ENCODE results near the gene TIMP2.

TIMP2 gene

DNA sequence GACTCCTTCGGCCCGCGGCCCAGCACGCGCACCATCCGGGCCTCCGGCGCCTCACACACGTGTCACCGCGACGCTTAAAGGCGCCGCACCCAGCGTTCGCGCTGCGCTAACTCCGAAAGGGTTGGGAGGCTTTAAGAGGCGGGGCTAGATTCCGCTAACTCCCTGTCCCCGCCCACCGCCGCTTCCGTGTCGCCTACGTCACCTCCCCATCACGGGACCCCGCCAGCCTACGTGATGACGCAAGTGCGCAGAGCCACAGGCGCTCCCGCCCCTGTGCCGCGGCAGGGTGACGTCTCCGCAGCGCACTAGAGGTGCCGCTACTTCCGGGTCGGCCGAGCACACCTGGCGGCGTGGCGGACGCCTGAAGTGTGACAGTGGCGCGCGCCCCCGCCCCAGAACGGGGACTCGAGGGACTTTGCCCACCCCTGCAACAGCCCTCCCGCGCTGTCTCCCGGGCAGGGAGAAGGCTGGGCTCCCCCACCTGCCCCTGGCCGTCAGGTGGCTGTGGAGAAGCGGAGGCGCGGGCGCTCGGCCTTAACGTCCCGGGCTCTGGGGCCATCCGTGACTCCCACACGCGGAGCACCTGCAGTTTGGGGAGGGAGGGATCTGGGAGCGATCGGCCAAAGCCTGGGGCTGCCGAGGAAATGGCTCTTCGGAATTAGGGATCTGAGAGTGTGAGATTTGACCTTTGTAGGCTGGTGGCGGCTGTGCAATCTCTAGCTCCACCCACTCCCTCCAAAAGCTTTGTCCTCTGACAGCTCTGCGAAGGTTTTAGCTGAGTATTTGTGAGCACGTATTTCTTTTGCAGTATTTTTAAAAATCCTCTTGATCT, 84.2 kb downstream of the TIMP2 start, which contains the start of gene USP36:
USP36 (minus strand) TSS at position 35 of the 832 bp plus-strand sequence. CDS start 4,451 bp downstream, outside the sequence.
- in situ Hi-C loops (cut with HindIII; ENCODE audit: low sequenced_read_pairs): no loop called here

DNA sequence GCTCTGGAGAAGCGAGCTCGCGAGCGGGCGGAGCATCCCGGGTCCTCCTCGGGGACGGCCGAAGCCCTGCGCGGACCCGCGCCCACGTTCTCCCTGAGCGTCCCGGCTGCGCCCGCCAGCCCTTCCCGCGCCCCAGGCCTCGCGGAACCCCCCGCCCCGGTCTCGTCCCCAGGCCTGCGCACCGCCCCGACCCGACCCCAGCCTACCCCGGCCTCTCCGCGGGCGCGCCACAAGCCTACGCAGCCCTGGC, 84.7 kb downstream of the TIMP2 start:
- in situ Hi-C loops (cut with HindIII; ENCODE audit: low sequenced_read_pairs): no loop called here

GRCh38 chr17:78839762-78840529, 85.2 kb downstream of the TIMP2 start:
- in situ Hi-C loops (cut with HindIII; ENCODE audit: low sequenced_read_pairs): loop anchor here (5.0 kb wide), 3 partner anchors 43 to 102 kb away; partner anchors contain the start of gene CEP295NL

DNA sequence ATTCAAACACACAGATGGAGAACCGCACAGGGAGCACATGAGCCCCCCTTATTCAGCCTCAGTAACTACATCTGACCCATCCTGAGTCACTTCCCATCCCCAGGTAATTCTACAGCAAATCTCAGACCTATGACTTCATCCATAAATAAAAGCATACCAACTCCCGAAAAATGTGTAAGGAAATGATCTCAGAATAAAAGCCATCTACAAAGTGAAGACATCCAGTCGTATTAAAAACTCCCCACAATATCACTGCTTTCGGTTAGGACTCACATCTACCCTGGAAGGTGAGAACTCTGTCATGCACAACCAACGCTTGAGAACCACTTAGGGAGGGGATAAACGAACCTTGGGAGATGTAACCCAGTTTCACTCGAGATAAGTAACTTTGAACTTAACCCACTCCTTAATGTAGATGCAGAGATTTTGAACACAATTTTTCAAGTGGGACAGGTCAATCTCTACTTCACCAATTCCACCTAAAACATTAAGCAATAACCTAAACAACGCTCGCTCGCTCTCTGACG, 85.9 kb downstream of the TIMP2 start:
- in situ Hi-C loops (cut with HindIII; ENCODE audit: low sequenced_read_pairs): loop anchor here (5.0 kb wide), 3 partner anchors 42 to 103 kb away; partner anchors contain the start of gene CEP295NL

DNA sequence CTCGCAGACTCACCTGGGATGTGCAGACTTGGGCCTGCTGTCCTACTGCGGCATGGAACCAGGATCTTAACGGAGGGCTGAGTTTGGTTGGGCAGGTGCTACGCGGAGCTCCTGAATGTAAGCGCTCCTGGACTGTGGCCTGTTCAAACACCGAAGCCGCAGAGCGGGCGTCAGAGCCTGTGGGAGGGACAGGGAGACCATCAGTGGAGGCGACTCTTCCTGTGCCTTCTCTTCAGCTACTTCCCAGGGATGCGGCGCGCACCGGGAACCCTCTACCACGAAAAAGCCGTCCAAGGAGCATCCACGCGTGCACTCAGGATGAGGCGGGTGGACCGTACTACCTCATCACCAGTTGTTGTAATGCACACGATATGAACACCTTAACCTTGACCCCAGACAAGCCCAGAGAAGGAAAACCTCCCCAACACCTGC, 86.6 kb downstream of the TIMP2 start:
- in situ Hi-C loops (cut with HindIII; ENCODE audit: low sequenced_read_pairs): loop anchor here (5.0 kb wide), 3 partner anchors 41 to 104 kb away; partner anchors contain the start of gene CEP295NL

GRCh38 chr17:78836420-78837021, 88.7 kb downstream of the TIMP2 start:
- in situ Hi-C loops (cut with HindIII; ENCODE audit: low sequenced_read_pairs): loop anchor here (5.0 kb wide), 3 partner anchors 39 to 106 kb away; partner anchors contain the start of gene CEP295NL

- in situ Hi-C loops (cut with HindIII; ENCODE audit: low sequenced_read_pairs): no loop called here
Observed at GRCh38 chr17:78834571-78834970, 90.6 kb downstream of the TIMP2 start.

- in situ Hi-C loops (cut with HindIII; ENCODE audit: low sequenced_read_pairs): no loop called here
Observed at GRCh38 chr17:78832541-78832810, 92.7 kb downstream of the TIMP2 start.

DNA sequence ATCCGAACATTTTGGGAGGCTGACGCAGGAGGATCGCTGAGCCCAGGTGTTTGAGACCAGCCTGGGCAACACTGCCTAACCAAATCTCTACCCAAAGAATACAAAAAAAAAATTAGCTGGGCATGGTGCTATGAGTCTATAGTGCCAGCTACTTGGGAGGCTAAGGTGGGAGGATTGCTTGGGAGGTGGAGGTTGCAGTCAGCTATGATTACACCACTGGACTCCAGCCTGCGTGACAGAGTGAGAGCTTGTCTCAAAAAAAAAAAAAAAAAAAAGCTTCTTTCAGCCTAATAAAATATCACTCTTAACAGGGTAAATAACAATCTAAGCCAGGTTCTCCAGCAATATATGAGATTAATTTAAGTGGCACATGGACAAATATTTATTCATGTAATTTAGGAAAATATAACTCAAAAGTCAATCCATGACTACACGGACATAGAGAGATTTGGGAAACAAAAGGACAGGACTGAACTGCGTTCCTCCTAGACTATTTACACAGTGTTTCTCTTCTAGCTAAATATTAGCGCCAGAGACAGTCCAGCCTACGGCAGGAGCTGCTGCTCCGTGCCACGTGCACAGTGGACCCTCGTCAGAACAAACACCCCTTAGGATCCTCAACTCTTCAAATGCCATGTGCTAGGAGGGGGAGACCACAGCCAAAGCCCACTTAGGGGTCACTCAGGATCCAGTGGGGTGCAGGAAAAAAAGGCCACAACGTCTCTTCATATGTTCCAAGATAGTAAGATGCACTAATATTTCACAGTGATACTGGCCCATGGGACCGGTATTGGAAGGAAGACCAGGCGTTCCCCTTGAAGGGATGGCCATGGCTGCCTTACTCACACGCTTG, 93.3 kb downstream of the TIMP2 start:
- in situ Hi-C loops (cut with HindIII; ENCODE audit: low sequenced_read_pairs): no loop called here

GRCh38 chr17:78829477-78829876, 95.7 kb downstream of the TIMP2 start:
- in situ Hi-C loops (cut with HindIII; ENCODE audit: low sequenced_read_pairs): no loop called here

DNA sequence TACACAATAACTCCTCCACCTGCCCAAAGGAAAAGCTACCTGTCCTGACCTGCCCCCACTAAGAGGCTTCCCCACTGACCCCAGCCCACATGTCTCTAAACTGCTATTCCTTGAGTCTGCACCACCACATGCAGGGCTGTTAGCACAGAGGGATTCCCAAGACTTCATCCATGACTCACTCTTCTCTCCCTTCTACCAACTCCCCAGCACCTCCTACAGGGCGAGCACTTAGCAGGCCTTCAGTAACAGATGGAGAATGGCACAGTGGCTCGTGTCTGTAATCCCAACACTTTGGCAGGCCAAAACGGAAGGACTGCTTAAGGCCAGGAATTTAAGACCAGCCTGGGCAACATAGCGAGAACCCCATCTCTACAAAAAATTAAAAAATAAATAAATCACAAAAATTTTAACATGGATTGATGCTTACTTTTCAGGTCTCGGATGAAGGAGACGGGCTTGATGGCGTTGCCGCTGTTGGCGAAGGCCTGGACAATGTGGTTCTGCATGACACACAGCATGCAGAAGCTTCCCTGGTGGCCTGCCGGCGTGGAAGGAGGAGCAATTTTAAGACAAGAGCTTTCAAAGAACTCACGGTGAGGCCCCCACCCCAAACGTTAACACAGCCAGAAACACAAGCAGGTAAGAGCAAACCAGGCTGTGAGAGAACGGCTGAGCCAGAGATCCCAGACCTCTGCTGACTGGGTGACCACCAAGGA, 96.6 kb downstream of the TIMP2 start:
- in situ Hi-C loops (cut with HindIII; ENCODE audit: low sequenced_read_pairs): no loop called here

GRCh38 chr17:78826836-78827509, 98.2 kb downstream of the TIMP2 start:
- in situ Hi-C loops (cut with HindIII; ENCODE audit: low sequenced_read_pairs): no loop called here

- in situ Hi-C loops (cut with HindIII; ENCODE audit: low sequenced_read_pairs): no loop called here
Observed at GRCh38 chr17:78826421-78826820, 98.8 kb downstream of the TIMP2 start.

- in situ Hi-C loops (cut with HindIII; ENCODE audit: low sequenced_read_pairs): no loop called here
Observed at GRCh38 chr17:78825696-78826095, 99.5 kb downstream of the TIMP2 start.

DNA sequence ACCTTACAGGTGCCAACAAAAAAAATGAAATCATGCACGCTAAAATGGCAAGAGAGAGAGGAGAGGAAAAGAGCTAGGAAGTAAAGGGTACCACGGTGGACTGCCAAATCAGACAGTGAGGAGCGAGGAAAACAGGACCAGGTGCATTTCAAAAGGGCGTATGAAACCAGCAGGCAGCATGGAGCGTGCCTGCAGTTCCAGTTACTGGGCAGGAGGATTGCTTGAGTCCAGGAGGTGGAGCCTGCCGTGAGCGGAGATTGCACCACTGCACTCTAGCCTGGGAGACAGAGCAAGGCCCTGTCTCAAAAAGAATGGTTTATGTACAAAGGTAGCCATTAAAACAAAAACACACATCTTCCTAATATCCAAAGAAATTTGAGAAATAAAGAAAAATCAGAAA, 100.9 kb downstream of the TIMP2 start:
- in situ Hi-C loops (cut with HindIII; ENCODE audit: low sequenced_read_pairs): no loop called here

DNA sequence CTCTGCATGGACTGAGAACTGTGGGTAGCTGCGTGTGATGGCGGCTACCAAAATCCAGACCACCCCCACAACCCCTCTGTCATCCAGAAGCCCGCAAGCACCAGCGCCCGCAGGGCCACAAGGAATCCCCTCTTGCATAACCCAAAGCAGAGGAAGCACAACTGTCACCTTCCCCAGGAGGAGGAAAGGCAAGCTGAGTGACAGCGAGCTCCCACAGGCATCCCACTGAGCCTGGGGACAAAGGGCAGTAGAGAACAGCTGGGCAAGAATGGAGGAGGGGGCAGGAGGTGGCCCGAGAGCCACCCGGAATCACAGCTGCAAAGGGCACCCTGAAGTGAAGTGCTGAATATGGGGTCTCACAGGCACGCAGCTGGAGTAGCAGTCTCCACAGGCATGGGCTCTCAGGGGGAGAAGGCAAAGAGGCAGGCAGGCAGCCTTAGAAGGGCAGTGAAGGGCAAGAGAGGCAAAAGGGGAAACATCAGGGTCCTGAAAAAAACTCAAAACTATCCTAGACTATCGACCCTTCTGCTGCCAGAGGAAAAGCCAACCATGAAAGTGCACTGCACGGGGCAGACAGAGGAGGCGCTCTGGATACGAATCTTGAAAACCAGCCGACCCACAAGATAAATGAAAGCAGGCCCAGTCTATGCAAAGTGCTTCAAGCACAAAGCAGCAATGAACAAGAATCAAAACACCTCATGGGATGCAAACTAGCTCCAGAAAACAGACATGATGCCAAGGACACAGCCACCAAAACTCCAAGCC, 101.7 kb downstream of the TIMP2 start:
- in situ Hi-C loops (cut with HindIII; ENCODE audit: low sequenced_read_pairs): no loop called here

DNA sequence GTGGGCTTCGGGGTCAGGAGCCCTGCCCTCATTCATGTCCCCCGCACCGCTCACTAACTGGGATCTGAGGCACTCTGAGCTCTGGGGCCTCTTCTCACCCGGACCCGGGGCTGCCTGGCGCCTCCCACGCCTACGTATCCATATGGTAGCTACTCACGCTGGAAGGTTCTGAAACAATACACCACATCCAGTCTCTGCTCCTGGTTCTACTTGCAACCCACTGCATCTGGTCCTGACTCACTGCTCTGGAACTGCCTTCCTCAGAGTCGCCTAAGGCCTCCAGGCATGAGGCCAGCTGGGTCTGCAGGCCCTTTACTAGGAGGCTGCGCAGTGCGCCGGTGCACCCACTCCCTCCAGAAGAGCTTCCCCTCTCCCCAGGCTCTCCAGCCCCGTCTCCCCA, 102.6 kb downstream of the TIMP2 start:
- in situ Hi-C loops (cut with HindIII; ENCODE audit: low sequenced_read_pairs): no loop called here

DNA sequence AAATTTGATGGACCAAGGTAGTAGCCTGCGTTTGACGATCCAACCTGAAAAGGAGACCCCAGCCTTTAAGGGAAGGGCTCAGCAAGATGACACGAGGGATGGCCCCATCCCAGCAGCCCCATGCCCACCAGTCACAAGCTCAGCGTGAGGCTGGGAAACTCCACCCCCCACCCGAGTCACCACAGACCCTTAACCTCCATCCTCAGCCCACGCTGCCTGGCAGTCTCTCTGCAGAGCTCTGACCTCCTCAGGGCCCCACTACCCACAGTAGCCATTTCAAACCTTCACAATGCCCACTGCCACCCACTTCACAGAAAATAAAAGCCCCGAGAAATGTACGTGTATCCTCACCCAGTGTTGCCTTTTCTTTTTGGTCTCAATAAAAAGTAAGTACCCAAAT, 103.2 kb downstream of the TIMP2 start:
- in situ Hi-C loops (cut with HindIII; ENCODE audit: low sequenced_read_pairs): no loop called here

DNA sequence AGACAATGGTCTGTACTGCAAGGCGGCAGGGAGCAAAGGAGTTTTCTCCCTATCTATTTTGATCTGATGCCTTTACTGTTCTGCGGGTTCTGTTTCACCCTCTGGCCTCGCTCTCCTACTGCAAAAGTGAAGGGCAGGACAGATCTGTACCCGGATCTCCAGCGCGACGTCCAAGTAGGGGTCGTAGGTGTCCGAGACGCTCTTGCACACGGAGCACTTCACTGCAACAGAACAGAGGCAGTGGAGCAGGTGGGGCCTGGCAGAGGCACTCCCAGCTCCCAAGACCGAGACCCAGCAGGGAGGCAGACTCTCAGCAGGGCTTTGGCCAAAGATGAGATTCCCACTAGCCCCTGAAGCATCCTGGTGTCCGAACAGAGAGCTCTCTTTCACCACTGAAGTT, 104.3 kb downstream of the TIMP2 start:
- in situ Hi-C loops (cut with HindIII; ENCODE audit: low sequenced_read_pairs): no loop called here

All from endothelial cell of hepatic sinusoid (primary cell).